HepG2 (cell line): ENCODE measurements around the gene RUNX2. TPM values are rescaled to one million over a fixed set of nuclear protein-coding genes. Genes with fewer than 3 reads are reported as not detected.
A peak's percentile ranks its signal among the peaks of the same experiment; 100 is the strongest.

Experiments used
- CBX2 ChIP-seq, 2 experiments: fragments of 200-600 bp in 1 of 2; sonication (generic); formaldehyde crosslinking in 1 of 2; IDR thresholded peaks; 2 replicates each; pipeline versions ENCODE4 v1.7.0 to v1.8.1; 2018 to 2022; ENCODE audit warnings: low read depth in 2 of 2, low read length in 1 of 2, mild to moderate bottlenecking in 1 of 2, missing genetic modification reagents in 1 of 2
- RFXAP ChIP-seq: sonication (generic); formaldehyde crosslinking; IDR thresholded peaks from 2 replicates; pipeline ENCODE4 v1.4.0; 2020; ENCODE audit warnings: missing genetic modification reagents, borderline replicate concordance
- RXRA ChIP-seq: sonication (generic); formaldehyde crosslinking; IDR thresholded peaks from 2 replicates; pipeline ENCODE4 v1.5.1; 2020; ENCODE audit warnings: missing genetic modification reagents
- SALL1 ChIP-seq: sonication (generic); formaldehyde crosslinking; IDR thresholded peaks from 2 replicates; pipeline ENCODE4 v1.8.0; 2022; ENCODE audit warnings: mild to moderate bottlenecking, missing genetic modification reagents
- TBX2 ChIP-seq: sonication (generic); formaldehyde crosslinking; IDR thresholded peaks from 2 replicates; pipeline ENCODE4 v1.5.0; 2020; ENCODE audit warnings: missing genetic modification reagents, mild to moderate bottlenecking, borderline replicate concordance
- ZNF292 ChIP-seq: sonication (generic); formaldehyde crosslinking; IDR thresholded peaks from 2 replicates; pipeline ENCODE4 v1.8.1; 2022; ENCODE audit warnings: mild to moderate bottlenecking, low read depth, missing genetic modification reagents, borderline replicate concordance
- ZNF44 ChIP-seq: sonication (generic); formaldehyde crosslinking; IDR thresholded peaks from 2 replicates; pipeline ENCODE4 v1.5.1; 2020; ENCODE audit warnings: mild to moderate bottlenecking, missing genetic modification reagents
- polyA plus RNA-seq, 8 experiments: library from polyadenylated mRNA; depleted of rRNA in 3 of 8; stranded (reverse) in 7 of 8; unstranded in 1 of 8; fragments of >200 nt; fragmentation: Illumina TruSeq in 4 of 8; extraction: Trizol in 4 of 8; gene quantifications; 2 replicates each; pipeline versions ENCODE4 v1.2.1 to v1.2.3, GENCODE V29; 2011 to 2016; ENCODE audit warnings: low read depth in 4 of 8, missing spikeins in 1 of 8, mixed read lengths in 1 of 8; ENCODE audit not compliant: insufficient read depth in 1 of 8
- total RNA-seq, 5 experiments: library from RNA; depleted of rRNA; stranded (reverse); fragments of >200 nt; fragmentation: Illumina TruSeq; extraction: Trizol; gene quantifications; 2 replicates each; pipeline ENCODE4 v1.2.3, GENCODE V29; 2016; ENCODE audit warnings: low read depth in 1 of 5
- TF ChIP-seq, protein P1 (sequence below): sonication (generic); formaldehyde crosslinking; IDR thresholded peaks from 2 replicates; pipeline ENCODE4 v1.4.0; 2020; ENCODE audit warnings: missing genetic modification reagents
- TF ChIP-seq, protein P2 (sequence below): sonication (generic); formaldehyde crosslinking; IDR thresholded peaks from 2 replicates; pipeline ENCODE4 v1.5.1; 2020; ENCODE audit warnings: missing genetic modification reagents, mild to moderate bottlenecking, borderline replicate concordance
- TF ChIP-seq, protein P3 (sequence below), 2 experiments: sonication (generic) in 1 of 2; formaldehyde crosslinking in 1 of 2; IDR thresholded peaks; 2 replicates each; pipeline versions ENCODE4 v1.4.0 to v1.6.1; 2018 to 2020; ENCODE audit warnings: missing genetic modification reagents in 2 of 2, borderline replicate concordance in 1 of 2, low read depth in 1 of 2, mild to moderate bottlenecking in 1 of 2, missing biosample characterization in 1 of 2

The RUNX2 gene
- total and polyA plus RNA-seq, 2 of the 13 experiments (the other 11 are each of a cell fraction or from before 2014, with no cell fraction given), result not detected

DNA sequence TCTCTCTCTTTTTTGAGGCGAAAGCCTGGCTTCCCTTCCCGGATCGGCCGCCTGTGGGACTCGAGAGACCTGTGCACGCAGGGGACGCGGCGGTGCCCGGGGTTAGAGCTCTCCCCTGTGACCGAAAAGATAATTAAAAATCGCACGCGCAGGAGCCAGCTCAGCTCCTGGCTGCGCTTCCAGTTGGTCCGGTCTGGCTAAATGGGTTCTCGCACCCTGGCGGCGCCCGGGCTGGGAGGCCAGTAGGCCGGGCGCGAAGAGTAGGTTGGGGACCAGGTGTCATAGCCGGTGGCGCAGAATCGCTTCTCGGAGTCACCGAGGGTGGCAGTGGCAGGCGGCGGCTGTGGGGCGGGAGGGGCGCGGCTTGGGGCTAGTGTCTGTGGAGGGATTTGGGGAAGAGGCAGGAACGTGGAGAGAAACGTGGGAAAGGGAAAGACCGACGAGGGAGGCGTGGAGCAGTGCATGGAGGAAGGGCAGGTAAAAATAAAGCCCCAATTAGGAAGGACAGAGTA lies 91.5 kb downstream of the RUNX2 start (continued):
- TF ChIP-seq, protein P1, sequence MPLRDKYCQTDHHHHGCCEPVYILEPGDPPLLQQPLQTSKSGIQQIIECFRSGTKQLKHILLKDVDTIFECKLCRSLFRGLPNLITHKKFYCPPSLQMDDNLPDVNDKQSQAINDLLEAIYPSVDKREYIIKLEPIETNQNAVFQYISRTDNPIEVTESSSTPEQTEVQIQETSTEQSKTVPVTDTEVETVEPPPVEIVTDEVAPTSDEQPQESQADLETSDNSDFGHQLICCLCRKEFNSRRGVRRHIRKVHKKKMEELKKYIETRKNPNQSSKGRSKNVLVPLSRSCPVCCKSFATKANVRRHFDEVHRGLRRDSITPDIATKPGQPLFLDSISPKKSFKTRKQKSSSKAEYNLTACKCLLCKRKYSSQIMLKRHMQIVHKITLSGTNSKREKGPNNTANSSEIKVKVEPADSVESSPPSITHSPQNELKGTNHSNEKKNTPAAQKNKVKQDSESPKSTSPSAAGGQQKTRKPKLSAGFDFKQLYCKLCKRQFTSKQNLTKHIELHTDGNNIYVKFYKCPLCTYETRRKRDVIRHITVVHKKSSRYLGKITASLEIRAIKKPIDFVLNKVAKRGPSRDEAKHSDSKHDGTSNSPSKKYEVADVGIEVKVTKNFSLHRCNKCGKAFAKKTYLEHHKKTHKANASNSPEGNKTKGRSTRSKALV, result 0 out of 2 replicates have a peak, but pooled peaks have one; percentile 33
- TF ChIP-seq RXRA (CRISPR knock-in tag), result no peak
- TF ChIP-seq ZNF292 (CRISPR knock-in tag), result no peak
- TF ChIP-seq SALL1 (CRISPR knock-in tag), result peak; percentile 29; the same call in 1 of the 2 replicates
- TF ChIP-seq ZNF44 (CRISPR knock-in tag), result 0 out of 2 replicates have a peak, but pooled peaks have one; percentile 25
- no peak for TF ChIP-seq RFXAP
- TF ChIP-seq TBX2, result 0 out of 2 replicates have a peak, but pooled peaks have one; percentile 16
- TF ChIP-seq, protein P2, sequence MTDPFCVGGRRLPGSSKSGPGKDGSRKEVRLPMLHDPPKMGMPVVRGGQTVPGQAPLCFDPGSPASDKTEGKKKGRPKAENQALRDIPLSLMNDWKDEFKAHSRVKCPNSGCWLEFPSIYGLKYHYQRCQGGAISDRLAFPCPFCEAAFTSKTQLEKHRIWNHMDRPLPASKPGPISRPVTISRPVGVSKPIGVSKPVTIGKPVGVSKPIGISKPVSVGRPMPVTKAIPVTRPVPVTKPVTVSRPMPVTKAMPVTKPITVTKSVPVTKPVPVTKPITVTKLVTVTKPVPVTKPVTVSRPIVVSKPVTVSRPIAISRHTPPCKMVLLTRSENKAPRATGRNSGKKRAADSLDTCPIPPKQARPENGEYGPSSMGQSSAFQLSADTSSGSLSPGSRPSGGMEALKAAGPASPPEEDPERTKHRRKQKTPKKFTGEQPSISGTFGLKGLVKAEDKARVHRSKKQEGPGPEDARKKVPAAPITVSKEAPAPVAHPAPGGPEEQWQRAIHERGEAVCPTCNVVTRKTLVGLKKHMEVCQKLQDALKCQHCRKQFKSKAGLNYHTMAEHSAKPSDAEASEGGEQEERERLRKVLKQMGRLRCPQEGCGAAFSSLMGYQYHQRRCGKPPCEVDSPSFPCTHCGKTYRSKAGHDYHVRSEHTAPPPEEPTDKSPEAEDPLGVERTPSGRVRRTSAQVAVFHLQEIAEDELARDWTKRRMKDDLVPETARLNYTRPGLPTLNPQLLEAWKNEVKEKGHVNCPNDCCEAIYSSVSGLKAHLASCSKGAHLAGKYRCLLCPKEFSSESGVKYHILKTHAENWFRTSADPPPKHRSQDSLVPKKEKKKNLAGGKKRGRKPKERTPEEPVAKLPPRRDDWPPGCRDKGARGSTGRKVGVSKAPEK (CRISPR knock-in tag), result peak; percentile 71; the same call in 1 of the 2 replicates
- no peak for TF ChIP-seq CBX2 (IDR thresholded peaks at IDR 0.05; ENCODE audit: low read depth, low read length)
- TF ChIP-seq CBX2 (CRISPR knock-in tag; IDR thresholded peaks at IDR 0.05; ENCODE audit: low read depth), result peak; percentile 8; the same call in 1 of the 2 replicates
- TF ChIP-seq, protein P3, sequence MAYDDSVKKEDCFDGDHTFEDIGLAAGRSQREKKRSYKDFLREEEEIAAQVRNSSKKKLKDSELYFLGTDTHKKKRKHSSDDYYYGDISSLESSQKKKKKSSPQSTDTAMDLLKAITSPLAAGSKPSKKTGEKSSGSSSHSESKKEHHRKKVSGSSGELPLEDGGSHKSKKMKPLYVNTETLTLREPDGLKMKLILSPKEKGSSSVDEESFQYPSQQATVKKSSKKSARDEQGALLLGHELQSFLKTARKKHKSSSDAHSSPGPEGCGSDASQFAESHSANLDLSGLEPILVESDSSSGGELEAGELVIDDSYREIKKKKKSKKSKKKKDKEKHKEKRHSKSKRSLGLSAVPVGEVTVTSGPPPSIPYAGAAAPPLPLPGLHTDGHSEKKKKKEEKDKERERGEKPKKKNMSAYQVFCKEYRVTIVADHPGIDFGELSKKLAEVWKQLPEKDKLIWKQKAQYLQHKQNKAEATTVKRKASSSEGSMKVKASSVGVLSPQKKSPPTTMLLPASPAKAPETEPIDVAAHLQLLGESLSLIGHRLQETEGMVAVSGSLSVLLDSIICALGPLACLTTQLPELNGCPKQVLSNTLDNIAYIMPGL (CRISPR knock-in tag; IDR thresholded peaks at IDR 0.05; ENCODE audit: borderline replicate concordance in 1 of 2, low read depth in 1 of 2), result 0 out of 4 replicates have a peak, but pooled peaks of 1 of the 2 experiments have one; percentile 37
